T-helper 2 cell treated with Interferon-gamma antibody and Interleukin-4, amounts not matched to agents 5 μg/mL and 100 μg/mL, for 36 hours (primary cell): Measurements from ENCODE around the gene SMYD1.

Experiments
- DNase-seq: peaks from one replicate; pipeline ENCODE4 v3.0.0; 2021; ENCODE audit warnings: low spot score
- H3K27ac Mint-ChIP-seq: one replicate; pipeline ENCODE4 v1.8.0; 2021; ENCODE audit warnings: mild to moderate bottlenecking, mixed read lengths
- H3K27me3 Mint-ChIP-seq: one replicate; pipeline ENCODE4 v1.8.0; 2021; ENCODE audit warnings: low read depth, mixed read lengths
- H3K36me3 Mint-ChIP-seq: one replicate; pipeline ENCODE4 v1.8.0; 2021; ENCODE audit warnings: low read depth, mixed read lengths
- H3K4me1 Mint-ChIP-seq: one replicate; pipeline ENCODE4 v1.8.0; 2021; ENCODE audit warnings: low read depth, mixed read lengths
- H3K4me3 Mint-ChIP-seq: one replicate; pipeline ENCODE4 v1.8.0; 2022; ENCODE audit warnings: mild to moderate bottlenecking, moderate library complexity, mixed read lengths
- H3K9me3 Mint-ChIP-seq: one replicate; pipeline ENCODE4 v1.8.0; 2021; ENCODE audit warnings: mixed read lengths

Gene SMYD1

GRCh38 chr2:88144271-88144670 is 76.6 kb downstream of the SMYD1 start:
- Mint-ChIP-seq H3K4me1 (no peaks in the 10 kb centered on the region), H3K27ac (no peak overlapping the region), H3K27me3 (peaks cover 14% of the 10 kb centered on the region), H3K9me3 (peaks cover 10% of the 10 kb centered on the region), H3K36me3 (no peaks in the 10 kb centered on the region), H3K4me3 (no peak overlapping the region)
- no peak for DNase-seq

- Mint-ChIP-seq H3K9me3 (peaks cover 13% of the 10 kb centered on the region), H3K27me3 (peaks cover 14% of the 10 kb centered on the region), H3K4me3 (no peak overlapping the region), H3K36me3 (no peaks in the 10 kb centered on the region), H3K27ac (no peak overlapping the region), H3K4me1 (no peaks in the 10 kb centered on the region)
- no peak for DNase-seq
These were observed 77.4 kb downstream of the SMYD1 start for GRCh38 chr2:88144914-88145497.

- Mint-ChIP-seq H3K9me3 (peaks cover 13% of the 10 kb centered on the region), H3K4me1 (no peaks in the 10 kb centered on the region), H3K4me3 (no peak overlapping the region), H3K36me3 (no peaks in the 10 kb centered on the region), H3K27ac (no peak overlapping the region), H3K27me3 (peaks cover 13% of the 10 kb centered on the region)
- DNase-seq = no peak
These were observed 79.0 kb downstream of the SMYD1 start for GRCh38 chr2:88146590-88146989.

GRCh38 chr2:88147145-88147544 is 79.5 kb downstream of the SMYD1 start:
- Mint-ChIP-seq H3K9me3 (peaks cover 13% of the 10 kb centered on the region), H3K4me1 (no peaks in the 10 kb centered on the region), H3K27me3 (peaks cover 9% of the 10 kb centered on the region), H3K36me3 (no peaks in the 10 kb centered on the region), H3K4me3 (no peak overlapping the region), H3K27ac (no peak overlapping the region)
- DNase-seq = no peak

GRCh38 chr2:88148929-88149438 is 81.4 kb downstream of the SMYD1 start:
- Mint-ChIP-seq H3K27me3 (peaks cover 9% of the 10 kb centered on the region), H3K4me3 (no peak overlapping the region), H3K4me1 (no peaks in the 10 kb centered on the region)

GRCh38 chr2:88159481-88159880 is 91.9 kb downstream of the SMYD1 start:
- Mint-ChIP-seq H3K36me3 (no peaks in the 10 kb centered on the region), H3K27ac (no peak overlapping the region), H3K9me3 (no peaks in the 10 kb centered on the region), H3K4me1 (no peaks in the 10 kb centered on the region), H3K4me3 (no peak overlapping the region), H3K27me3 (peaks cover 8% of the 10 kb centered on the region)
- DNase-seq = no peak

More at GRCh38 chr2:88148929-88149438, 81.4 kb downstream of the SMYD1 start:
- H3K9me3 Mint-ChIP-seq = peaks cover 13% of the 10 kb centered on the region
- no peak overlapping the region for H3K27ac Mint-ChIP-seq
- no peaks in the 10 kb centered on the region for H3K36me3 Mint-ChIP-seq
- DNase-seq = no peak

- DNase-seq = peak; percentile 32
- H3K36me3 Mint-ChIP-seq = no peaks in the 10 kb centered on the region
- no peak overlapping the region for H3K27ac Mint-ChIP-seq
- peaks cover 8% of the 10 kb centered on the region for H3K27me3 Mint-ChIP-seq
- H3K4me1 Mint-ChIP-seq = no peaks in the 10 kb centered on the region
- no peak overlapping the region for H3K4me3 Mint-ChIP-seq
- H3K9me3 Mint-ChIP-seq = no peaks in the 10 kb centered on the region
These were observed 92.4 kb downstream of the SMYD1 start for GRCh38 chr2:88159955-88160415.

GRCh38 chr2:88160517-88160916 is 92.9 kb downstream of the SMYD1 start:
- peaks cover 11% of the 10 kb centered on the region for H3K27me3 Mint-ChIP-seq
- H3K9me3 Mint-ChIP-seq = no peaks in the 10 kb centered on the region
- no peaks in the 10 kb centered on the region for H3K4me1 Mint-ChIP-seq
- no peak for DNase-seq
- no peak overlapping the region for H3K4me3 Mint-ChIP-seq
- no peak overlapping the region for H3K27ac Mint-ChIP-seq
- no peaks in the 10 kb centered on the region for H3K36me3 Mint-ChIP-seq

GRCh38 chr2:88161446-88162244 is 94.0 kb downstream of the SMYD1 start:
- Mint-ChIP-seq H3K4me1 (no peaks in the 10 kb centered on the region), H3K27ac (no peak overlapping the region), H3K9me3 (no peaks in the 10 kb centered on the region), H3K36me3 (no peaks in the 10 kb centered on the region), H3K27me3 (peaks cover 7% of the 10 kb centered on the region), H3K4me3 (no peak overlapping the region)
- no peak for DNase-seq
